Uterus (tissue), 2 donors: ENCODE measurements around the gene OPRL1.

Experiments used
- POLR2A ChIP-seq, 2 donors: fragments of 450-650 bp; IDR thresholded peaks; one replicate each; pipeline ENCODE4 v1.6.1; 2016; ENCODE audit warnings: antibody characterized with exemption in 2 of 2, mild to moderate bottlenecking in 1 of 2, moderate library complexity in 1 of 2
- TF ChIP-seq, protein P1 (sequence below), 4 experiments: fragments of 200-600 bp in 2 of 4; fragments of 450-650 bp in 2 of 4; sonication (generic) in 2 of 4; IDR thresholded peaks; one replicate each; pipeline ENCODE4 v1.5.1; 2016 to 2019; ENCODE audit warnings: antibody characterized with exemption in 4 of 4, mild to moderate bottlenecking in 2 of 4, moderate library complexity in 1 of 4

DNA sequence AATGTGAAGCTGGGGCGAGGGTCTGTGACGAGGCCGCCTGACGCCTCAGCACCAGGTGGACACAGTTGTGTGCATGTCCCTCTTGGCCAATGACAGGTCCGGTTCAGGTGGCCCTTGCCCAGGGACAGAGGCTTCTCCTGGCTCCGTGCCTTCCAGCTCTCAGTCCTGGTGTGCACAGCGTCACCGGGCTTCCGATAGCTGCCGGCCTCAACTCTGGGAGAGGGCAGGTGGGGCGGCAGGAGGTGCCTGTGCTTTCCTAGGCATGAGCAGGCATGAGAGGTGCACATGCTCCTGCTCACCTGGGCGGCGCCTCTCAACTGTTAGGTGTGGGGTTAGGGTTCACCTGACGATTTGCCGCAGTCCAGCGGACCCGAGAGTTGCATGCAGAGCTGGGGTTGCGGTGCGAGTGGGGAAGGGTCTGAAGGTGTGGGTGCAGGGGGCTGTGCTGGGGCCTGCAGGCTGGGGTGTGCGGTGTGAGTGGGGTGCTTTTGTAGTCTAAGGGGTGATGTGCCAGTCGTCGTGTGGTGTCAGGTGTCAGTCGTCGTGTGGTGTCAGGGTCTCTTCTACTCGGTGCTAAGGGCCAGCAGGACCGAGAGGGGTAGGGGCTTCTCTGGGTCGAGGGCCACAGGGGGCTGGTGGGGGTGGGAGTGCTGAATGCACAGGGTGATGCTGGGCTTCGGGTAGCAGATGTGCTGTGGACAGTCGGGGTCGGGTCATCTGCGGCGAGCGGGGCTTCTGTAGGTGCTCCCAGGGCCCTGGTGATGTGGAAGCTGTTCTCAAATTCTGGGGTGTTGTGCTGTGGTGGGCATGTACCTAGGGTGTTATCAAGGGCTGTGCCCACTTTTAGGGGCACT, 26.7 kb upstream of the OPRL1 start:
- TF ChIP-seq, protein P1, sequence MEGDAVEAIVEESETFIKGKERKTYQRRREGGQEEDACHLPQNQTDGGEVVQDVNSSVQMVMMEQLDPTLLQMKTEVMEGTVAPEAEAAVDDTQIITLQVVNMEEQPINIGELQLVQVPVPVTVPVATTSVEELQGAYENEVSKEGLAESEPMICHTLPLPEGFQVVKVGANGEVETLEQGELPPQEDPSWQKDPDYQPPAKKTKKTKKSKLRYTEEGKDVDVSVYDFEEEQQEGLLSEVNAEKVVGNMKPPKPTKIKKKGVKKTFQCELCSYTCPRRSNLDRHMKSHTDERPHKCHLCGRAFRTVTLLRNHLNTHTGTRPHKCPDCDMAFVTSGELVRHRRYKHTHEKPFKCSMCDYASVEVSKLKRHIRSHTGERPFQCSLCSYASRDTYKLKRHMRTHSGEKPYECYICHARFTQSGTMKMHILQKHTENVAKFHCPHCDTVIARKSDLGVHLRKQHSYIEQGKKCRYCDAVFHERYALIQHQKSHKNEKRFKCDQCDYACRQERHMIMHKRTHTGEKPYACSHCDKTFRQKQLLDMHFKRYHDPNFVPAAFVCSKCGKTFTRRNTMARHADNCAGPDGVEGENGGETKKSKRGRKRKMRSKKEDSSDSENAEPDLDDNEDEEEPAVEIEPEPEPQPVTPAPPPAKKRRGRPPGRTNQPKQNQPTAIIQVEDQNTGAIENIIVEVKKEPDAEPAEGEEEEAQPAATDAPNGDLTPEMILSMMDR (IDR thresholded peaks at IDR 0.05) = no peak
- TF ChIP-seq POLR2A (IDR thresholded peaks at IDR 0.05) = no peak
